ENCODE measurements around the gene SULT6B1.
"Not testable (repeated sequence)": the region's sequence is repeated elsewhere in the genome, so short reads cannot be mapped to it uniquely, and the experiment has no call there.

SULT6B1 gene

GRCh38 chr2:37211939-37212338, 23.5 kb upstream of the SULT6B1 start:
- peaks cover 0 to 12% of the 10 kb centered on the region in 2 donors for H3K9me3 ChIP-seq (ENCODE audit: control insufficient read depth in 1 of 2, low read length in 2 of 2)
- H3K4me3 ChIP-seq (ENCODE audit: low read depth in 1 of 2, low read length in 2 of 2) = no peak overlapping the region
- no peaks in the 10 kb centered on the region for H3K4me1 ChIP-seq (ENCODE audit: control insufficient read depth in 1 of 2, insufficient read depth in 2 of 2, low read length in 2 of 2)
- H3K27ac ChIP-seq (ENCODE audit: low read length) = no peak overlapping the region
- peaks cover 43 to 75% of the 10 kb centered on the region in 2 donors for H3K36me3 ChIP-seq (ENCODE audit: control insufficient read depth in 1 of 2, insufficient read depth in 2 of 2, low read length in 2 of 2)
- no peaks in the 10 kb centered on the region for H3K27me3 ChIP-seq (ENCODE audit: low read depth, low read length)

GRCh38 chr2:37211212-37211611, 22.7 kb upstream of the SULT6B1 start:
- H3K36me3 ChIP-seq (ENCODE audit: control insufficient read depth in 1 of 2, insufficient read depth in 2 of 2, low read length in 2 of 2) = peaks cover 36 to 75% of the 10 kb centered on the region in 2 donors

GRCh38 chr2:37206760-37207159, 18.3 kb upstream of the SULT6B1 start:
- not testable (repeated sequence) for H3K27ac ChIP-seq (ENCODE audit: low read length); H3K4me1 ChIP-seq (ENCODE audit: control insufficient read depth in 1 of 2, insufficient read depth in 2 of 2, low read length in 2 of 2); H3K27me3 ChIP-seq (ENCODE audit: low read depth, low read length); H3K4me3 ChIP-seq (ENCODE audit: low read depth in 1 of 2, low read length in 2 of 2)
- H3K36me3 ChIP-seq (ENCODE audit: control insufficient read depth in 1 of 2, insufficient read depth in 2 of 2, low read length in 2 of 2) = peaks cover 30 to 88% of the 10 kb centered on the region in 2 donors
- H3K9me3 ChIP-seq (ENCODE audit: control insufficient read depth in 1 of 2, low read length in 2 of 2) = peaks cover 5 to 12% of the 10 kb centered on the region in 2 donors

More at GRCh38 chr2:37211212-37211611, 22.7 kb upstream of the SULT6B1 start:
- Histone ChIP-seq H3K4me1 (ENCODE audit: control insufficient read depth in 1 of 2, insufficient read depth in 2 of 2, low read length in 2 of 2) (no peaks in the 10 kb centered on the region), H3K9me3 (ENCODE audit: control insufficient read depth in 1 of 2, low read length in 2 of 2) (peaks cover 0 to 12% of the 10 kb centered on the region in 2 donors), H3K27ac (ENCODE audit: low read length) (no peak overlapping the region), H3K27me3 (ENCODE audit: low read depth, low read length) (no peaks in the 10 kb centered on the region), H3K4me3 (ENCODE audit: low read depth in 1 of 2, low read length in 2 of 2) (no peak overlapping the region)

GRCh38 chr2:37205689-37206341, 17.3 kb upstream of the SULT6B1 start:
- H3K27ac ChIP-seq (ENCODE audit: low read length) = no peak overlapping the region
- H3K4me1 ChIP-seq (ENCODE audit: control insufficient read depth in 1 of 2, insufficient read depth in 2 of 2, low read length in 2 of 2) = no peaks in the 10 kb centered on the region
- H3K4me3 ChIP-seq (ENCODE audit: low read depth in 1 of 2, low read length in 2 of 2) = no peak overlapping the region
- no peaks in the 10 kb centered on the region for H3K27me3 ChIP-seq (ENCODE audit: low read depth, low read length)
- H3K9me3 ChIP-seq (ENCODE audit: control insufficient read depth in 1 of 2, low read length in 2 of 2) = peaks cover 5 to 12% of the 10 kb centered on the region in 2 donors
- H3K36me3 ChIP-seq (ENCODE audit: control insufficient read depth in 1 of 2, insufficient read depth in 2 of 2, low read length in 2 of 2) = peaks cover 26 to 88% of the 10 kb centered on the region in 2 donors

GRCh38 chr2:37205071-37205661, 16.7 kb upstream of the SULT6B1 start:
- H3K4me3 ChIP-seq (ENCODE audit: low read depth in 1 of 2, low read length in 2 of 2); H3K27me3 ChIP-seq (ENCODE audit: low read depth, low read length); H3K4me1 ChIP-seq (ENCODE audit: control insufficient read depth in 1 of 2, insufficient read depth in 2 of 2, low read length in 2 of 2); H3K27ac ChIP-seq (ENCODE audit: low read length): not testable (repeated sequence)
- Histone ChIP-seq H3K36me3 (ENCODE audit: control insufficient read depth in 1 of 2, insufficient read depth in 2 of 2, low read length in 2 of 2) (peaks cover 23 to 87% of the 10 kb centered on the region in 2 donors), H3K9me3 (ENCODE audit: control insufficient read depth in 1 of 2, low read length in 2 of 2) (peaks cover 5 to 12% of the 10 kb centered on the region in 2 donors)

GRCh38 chr2:37203708-37204107, 15.2 kb upstream of the SULT6B1 start:
- H3K4me3 ChIP-seq (ENCODE audit: low read depth in 1 of 2, low read length in 2 of 2) = no peak overlapping the region
- no peaks in the 10 kb centered on the region for H3K27me3 ChIP-seq (ENCODE audit: low read depth, low read length)

GRCh38 chr2:37201766-37202165, 13.3 kb upstream of the SULT6B1 start:
- Histone ChIP-seq H3K27me3 (ENCODE audit: low read depth, low read length) (no peaks in the 10 kb centered on the region), H3K4me1 (ENCODE audit: control insufficient read depth in 1 of 2, insufficient read depth in 2 of 2, low read length in 2 of 2) (peaks cover 4 to 10% of the 10 kb centered on the region in 2 donors), H3K36me3 (ENCODE audit: control insufficient read depth in 1 of 2, insufficient read depth in 2 of 2, low read length in 2 of 2) (peaks cover 26 to 55% of the 10 kb centered on the region in 2 donors), H3K9me3 (ENCODE audit: control insufficient read depth in 1 of 2, low read length in 2 of 2) (peaks cover 0 to 5% of the 10 kb centered on the region in 2 donors), H3K4me3 (ENCODE audit: low read depth in 1 of 2, low read length in 2 of 2) (no peak overlapping the region), H3K27ac (ENCODE audit: low read length) (no peak overlapping the region)

More at GRCh38 chr2:37203708-37204107, 15.2 kb upstream of the SULT6B1 start:
- H3K9me3 ChIP-seq (ENCODE audit: control insufficient read depth in 1 of 2, low read length in 2 of 2) = peaks cover 3 to 5% of the 10 kb centered on the region in 2 donors
- no peak overlapping the region for H3K27ac ChIP-seq (ENCODE audit: low read length)
- H3K36me3 ChIP-seq (ENCODE audit: control insufficient read depth in 1 of 2, insufficient read depth in 2 of 2, low read length in 2 of 2) = peaks cover 26 to 73% of the 10 kb centered on the region in 2 donors
- no peaks in the 10 kb centered on the region for H3K4me1 ChIP-seq (ENCODE audit: control insufficient read depth in 1 of 2, insufficient read depth in 2 of 2, low read length in 2 of 2)

- no peak overlapping the region for H3K27ac ChIP-seq (ENCODE audit: low read length)
- peaks cover 0 to 5% of the 10 kb centered on the region in 2 donors for H3K9me3 ChIP-seq (ENCODE audit: control insufficient read depth in 1 of 2, low read length in 2 of 2)
- peaks cover 25 to 49% of the 10 kb centered on the region in 2 donors for H3K36me3 ChIP-seq (ENCODE audit: control insufficient read depth in 1 of 2, insufficient read depth in 2 of 2, low read length in 2 of 2)
- H3K4me1 ChIP-seq (ENCODE audit: control insufficient read depth in 1 of 2, insufficient read depth in 2 of 2, low read length in 2 of 2) = peaks cover 4 to 10% of the 10 kb centered on the region in 2 donors
- no peak overlapping the region for H3K4me3 ChIP-seq (ENCODE audit: low read depth in 1 of 2, low read length in 2 of 2)
- H3K27me3 ChIP-seq (ENCODE audit: low read depth, low read length) = no peaks in the 10 kb centered on the region
Observed at GRCh38 chr2:37201208-37201607, 12.7 kb upstream of the SULT6B1 start.

- Histone ChIP-seq H3K4me1 (ENCODE audit: control insufficient read depth in 1 of 2, insufficient read depth in 2 of 2, low read length in 2 of 2) (peaks cover 4 to 10% of the 10 kb centered on the region in 2 donors), H3K36me3 (ENCODE audit: control insufficient read depth in 1 of 2, insufficient read depth in 2 of 2, low read length in 2 of 2) (peaks cover 16 to 26% of the 10 kb centered on the region in 2 donors), H3K9me3 (ENCODE audit: control insufficient read depth in 1 of 2, low read length in 2 of 2) (peaks cover 0 to 5% of the 10 kb centered on the region in 2 donors), H3K27me3 (ENCODE audit: low read depth, low read length) (no peaks in the 10 kb centered on the region), H3K27ac (ENCODE audit: low read length) (no peak overlapping the region), H3K4me3 (ENCODE audit: low read depth in 1 of 2, low read length in 2 of 2) (no peak overlapping the region)
Observed at GRCh38 chr2:37198681-37199065, 10.2 kb upstream of the SULT6B1 start.

- Histone ChIP-seq H3K9me3 (ENCODE audit: control insufficient read depth in 1 of 2, low read length in 2 of 2) (no peaks in the 10 kb centered on the region), H3K27ac (ENCODE audit: low read length) (peak within 1 kb of the TSS; percentile 92), H3K27me3 (ENCODE audit: low read depth, low read length) (no peaks in the 10 kb centered on the region), H3K4me1 (ENCODE audit: control insufficient read depth in 1 of 2, insufficient read depth in 2 of 2, low read length in 2 of 2) (peaks cover 4 to 10% of the 10 kb centered on the region in 2 donors), H3K4me3 (ENCODE audit: low read depth in 1 of 2, low read length in 2 of 2) (peak within 1 kb of the TSS; percentile 91), H3K36me3 (ENCODE audit: control insufficient read depth in 1 of 2, insufficient read depth in 2 of 2, low read length in 2 of 2) (peaks cover 10 to 13% of the 10 kb centered on the region in 2 donors)
Observed at GRCh38 chr2:37196320-37197195, 8.1 kb upstream of the SULT6B1 start, which contains the start of gene CEBPZOS. TSS of gene CEBPZOS (plus strand) at chr2:37196496. CDS start at chr2:37199705, 3,209 bp downstream.

- Histone ChIP-seq H3K4me3 (ENCODE audit: low read depth in 1 of 2, low read length in 2 of 2) (peak overlapping the region; percentile 91), H3K27ac (ENCODE audit: low read length) (peak overlapping the region; percentile 92), H3K4me1 (ENCODE audit: control insufficient read depth in 1 of 2, insufficient read depth in 2 of 2, low read length in 2 of 2) (peaks cover 4 to 10% of the 10 kb centered on the region in 2 donors)
- H3K27me3 ChIP-seq (ENCODE audit: low read depth, low read length); H3K9me3 ChIP-seq (ENCODE audit: control insufficient read depth in 1 of 2, low read length in 2 of 2); H3K36me3 ChIP-seq (ENCODE audit: control insufficient read depth in 1 of 2, insufficient read depth in 2 of 2, low read length in 2 of 2): not testable (repeated sequence)
Observed at GRCh38 chr2:37195862-37196319, 7.4 kb upstream of the SULT6B1 start.

Data from muscle layer of duodenum (tissue), 2 donors.